ENCODE data around the gene FBXO40.

GRCh38 chr3:121630355-121630754 lies 37.2 kb downstream of the FBXO40 start:
- no peak for TF ChIP-seq POLR2A (IDR thresholded peaks at IDR 0.05; ENCODE audit: low read length)
- no peak for TF ChIP-seq GATA1 (IDR thresholded peaks at IDR 0.05; ENCODE audit: low read depth, low read length)

All from erythroblast (primary cell).